ENCODE measurements around the gene TBC1D9.

GRCh38 chr4:140641105-140641555, 115.1 kb downstream of the TBC1D9 start:
- TF ChIP-seq MAX (IDR thresholded peaks at IDR 0.05) (no peak), ZSCAN20 (CRISPR knock-in tag; IDR thresholded peaks at IDR 0.05) (no peak), CBX2 (IDR thresholded peaks at IDR 0.05; ENCODE audit: borderline replicate concordance, low read depth) (no peak), HMGXB4 (CRISPR knock-in tag; IDR thresholded peaks at IDR 0.05; ENCODE audit: borderline replicate concordance) (no peak)
- TF ChIP-seq, protein P1, sequence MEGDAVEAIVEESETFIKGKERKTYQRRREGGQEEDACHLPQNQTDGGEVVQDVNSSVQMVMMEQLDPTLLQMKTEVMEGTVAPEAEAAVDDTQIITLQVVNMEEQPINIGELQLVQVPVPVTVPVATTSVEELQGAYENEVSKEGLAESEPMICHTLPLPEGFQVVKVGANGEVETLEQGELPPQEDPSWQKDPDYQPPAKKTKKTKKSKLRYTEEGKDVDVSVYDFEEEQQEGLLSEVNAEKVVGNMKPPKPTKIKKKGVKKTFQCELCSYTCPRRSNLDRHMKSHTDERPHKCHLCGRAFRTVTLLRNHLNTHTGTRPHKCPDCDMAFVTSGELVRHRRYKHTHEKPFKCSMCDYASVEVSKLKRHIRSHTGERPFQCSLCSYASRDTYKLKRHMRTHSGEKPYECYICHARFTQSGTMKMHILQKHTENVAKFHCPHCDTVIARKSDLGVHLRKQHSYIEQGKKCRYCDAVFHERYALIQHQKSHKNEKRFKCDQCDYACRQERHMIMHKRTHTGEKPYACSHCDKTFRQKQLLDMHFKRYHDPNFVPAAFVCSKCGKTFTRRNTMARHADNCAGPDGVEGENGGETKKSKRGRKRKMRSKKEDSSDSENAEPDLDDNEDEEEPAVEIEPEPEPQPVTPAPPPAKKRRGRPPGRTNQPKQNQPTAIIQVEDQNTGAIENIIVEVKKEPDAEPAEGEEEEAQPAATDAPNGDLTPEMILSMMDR (IDR thresholded peaks at IDR 0.05): no peak
